Vagina (tissue), 2 donors: ENCODE measurements around the gene MIOS. TPM values are rescaled to one million over a fixed set of nuclear protein-coding genes. Genes with fewer than 3 reads are reported as not detected.

Source experiments
- DNase-seq, 2 donors: peaks; one replicate each; pipeline ENCODE4 v3.0.0-alpha.2; 2017; ENCODE audit errors: extremely low spot score in 2 of 2
- H3K27ac ChIP-seq: fragments of 200-600 bp; sonication (generic); one replicate; pipeline ENCODE4 v1.5.1; 2019
- H3K27me3 ChIP-seq: fragments of 200-600 bp; sonication (generic); one replicate; pipeline ENCODE4 v1.5.1; 2019
- H3K36me3 ChIP-seq, 2 donors: fragments of 200-600 bp; sonication (generic); one replicate each; pipeline ENCODE4 v1.5.1; 2017 to 2019
- H3K4me1 ChIP-seq: fragments of 200-600 bp; sonication (generic); one replicate; pipeline ENCODE4 v1.5.1; 2019
- H3K4me3 ChIP-seq, 2 donors: fragments of 200-600 bp; sonication (generic); 1 replicate in 1 of 2; 2 replicates in 1 of 2; pipeline ENCODE4 v1.5.1; 2016 to 2019
- H3K9me3 ChIP-seq: fragments of 200-600 bp; sonication (generic); one replicate; pipeline ENCODE4 v1.5.1; 2019
- POLR2A ChIP-seq, 2 donors: fragments of 450-650 bp; IDR thresholded peaks; one replicate each; pipeline ENCODE4 v1.6.1; 2017; ENCODE audit warnings: antibody characterized with exemption in 2 of 2, mild to moderate bottlenecking in 2 of 2, moderate library complexity in 2 of 2
- POLR2AphosphoS5 ChIP-seq, 2 donors: sonication (generic); formaldehyde crosslinking; IDR thresholded peaks; one replicate each; pipeline ENCODE4 v1.9.0; 2017; ENCODE audit warnings: antibody characterized with exemption in 2 of 2, mild to moderate bottlenecking in 2 of 2, low read depth in 1 of 2; ENCODE audit not compliant: insufficient read depth in 1 of 2
- intact Hi-C: fragments of 100-400 bp; cut with DNase I; formaldehyde crosslinking; loops from one replicate; pipeline ENCODE4 v1.15.1; 2023
- total RNA-seq: library from RNA; depleted of rRNA; stranded (reverse); fragments of >200 nt; gene quantifications from one replicate; pipeline ENCODE4 v1.2.3, GENCODE V29; 2016
- TF ChIP-seq, protein P1 (sequence below), 3 experiments: fragments of 450-650 bp in 2 of 3; fragments of 200-600 bp in 1 of 3; sonication (generic) in 1 of 3; IDR thresholded peaks; one replicate each; pipeline ENCODE4 v1.5.1; 2017 to 2019; ENCODE audit warnings: antibody characterized with exemption in 3 of 3, mild to moderate bottlenecking in 2 of 3, moderate library complexity in 2 of 3

MIOS gene
- total RNA-seq, 1 donor from 2014 or later = 50.1 TPM

DNA sequence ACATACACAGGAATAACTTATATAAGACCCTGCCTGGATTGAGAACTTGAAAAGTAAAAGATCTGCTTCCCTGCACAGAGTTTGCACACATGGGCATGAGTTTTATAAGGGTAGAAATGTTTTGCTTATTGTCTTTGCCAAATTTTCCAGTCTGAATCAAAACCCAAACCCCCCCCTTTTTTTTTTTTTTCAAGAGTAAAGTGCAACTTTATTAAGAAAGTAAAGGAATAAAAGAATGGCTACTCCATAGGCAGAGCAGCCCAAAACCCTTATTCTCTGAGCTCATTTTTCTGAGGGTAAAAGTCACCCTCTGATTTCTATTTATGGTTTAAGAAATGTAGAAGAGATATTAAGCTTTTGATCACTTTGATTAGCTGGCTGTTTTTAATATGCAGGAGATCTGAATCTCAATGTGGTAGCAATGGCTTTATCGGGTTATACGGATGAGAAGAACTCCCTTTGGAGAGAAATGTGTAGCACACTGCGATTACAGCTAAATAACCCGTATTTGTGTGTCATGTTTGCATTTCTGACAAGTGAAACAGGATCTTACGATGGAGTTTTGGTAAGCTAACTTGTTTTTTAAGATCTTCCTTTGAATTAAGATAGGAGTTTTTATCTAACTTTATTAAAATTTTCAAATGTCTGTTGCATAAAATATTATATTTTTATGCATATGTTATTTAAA lies 18.7 kb downstream of the MIOS start:
- H3K4me1 ChIP-seq = no peaks in the 10 kb centered on the region
- no peak for DNase-seq
- H3K9me3 ChIP-seq = no peaks in the 10 kb centered on the region
- TF ChIP-seq POLR2A (IDR thresholded peaks at IDR 0.05) (no peak), POLR2AphosphoS5 (IDR thresholded peaks at IDR 0.05; ENCODE audit: insufficient read depth in 1 of 2, low read depth in 1 of 2) (no peak)
- TF ChIP-seq, protein P1, sequence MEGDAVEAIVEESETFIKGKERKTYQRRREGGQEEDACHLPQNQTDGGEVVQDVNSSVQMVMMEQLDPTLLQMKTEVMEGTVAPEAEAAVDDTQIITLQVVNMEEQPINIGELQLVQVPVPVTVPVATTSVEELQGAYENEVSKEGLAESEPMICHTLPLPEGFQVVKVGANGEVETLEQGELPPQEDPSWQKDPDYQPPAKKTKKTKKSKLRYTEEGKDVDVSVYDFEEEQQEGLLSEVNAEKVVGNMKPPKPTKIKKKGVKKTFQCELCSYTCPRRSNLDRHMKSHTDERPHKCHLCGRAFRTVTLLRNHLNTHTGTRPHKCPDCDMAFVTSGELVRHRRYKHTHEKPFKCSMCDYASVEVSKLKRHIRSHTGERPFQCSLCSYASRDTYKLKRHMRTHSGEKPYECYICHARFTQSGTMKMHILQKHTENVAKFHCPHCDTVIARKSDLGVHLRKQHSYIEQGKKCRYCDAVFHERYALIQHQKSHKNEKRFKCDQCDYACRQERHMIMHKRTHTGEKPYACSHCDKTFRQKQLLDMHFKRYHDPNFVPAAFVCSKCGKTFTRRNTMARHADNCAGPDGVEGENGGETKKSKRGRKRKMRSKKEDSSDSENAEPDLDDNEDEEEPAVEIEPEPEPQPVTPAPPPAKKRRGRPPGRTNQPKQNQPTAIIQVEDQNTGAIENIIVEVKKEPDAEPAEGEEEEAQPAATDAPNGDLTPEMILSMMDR (IDR thresholded peaks at IDR 0.05) = no peak
- H3K27ac ChIP-seq = no peak overlapping the region
- no peaks in the 10 kb centered on the region for H3K27me3 ChIP-seq
- H3K4me3 ChIP-seq = no peak overlapping the region
- intact Hi-C loops = no loop called here
- H3K36me3 ChIP-seq = peaks cover 0 to 4% of the 10 kb centered on the region in 2 donors

DNA sequence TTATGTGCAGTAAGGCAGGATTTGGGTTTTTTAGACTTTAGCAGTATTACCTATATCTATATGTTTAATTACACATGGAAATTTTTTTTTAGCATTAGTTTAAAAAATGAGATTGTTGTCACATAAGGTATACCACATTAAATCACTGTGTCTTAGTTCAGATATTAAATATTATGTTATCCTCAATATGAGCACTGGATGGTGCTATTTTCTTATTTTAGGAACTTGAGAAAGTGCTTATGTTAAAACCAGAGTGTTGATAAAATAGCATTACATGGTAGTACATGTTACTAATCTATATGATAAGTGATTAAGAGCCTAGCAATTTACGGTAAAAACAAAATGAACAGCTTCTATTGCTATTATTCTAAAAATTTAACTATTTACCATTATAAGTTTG lies 28.8 kb downstream of the MIOS start:
- Histone ChIP-seq H3K27ac (no peak overlapping the region), H3K9me3 (no peaks in the 10 kb centered on the region), H3K4me1 (no peaks in the 10 kb centered on the region), H3K4me3 (no peak overlapping the region), H3K27me3 (no peaks in the 10 kb centered on the region), H3K36me3 (peaks cover 0 to 23% of the 10 kb centered on the region in 2 donors)
- intact Hi-C loops = no loop called here
- DNase-seq = no peak
- no peak for TF ChIP-seq POLR2AphosphoS5 (IDR thresholded peaks at IDR 0.05; ENCODE audit: insufficient read depth in 1 of 2, low read depth in 1 of 2)
- TF ChIP-seq, protein P1 (IDR thresholded peaks at IDR 0.05) = peak in 1 of 3 experiments; percentile 31
- no peak for TF ChIP-seq POLR2A (IDR thresholded peaks at IDR 0.05)

DNA sequence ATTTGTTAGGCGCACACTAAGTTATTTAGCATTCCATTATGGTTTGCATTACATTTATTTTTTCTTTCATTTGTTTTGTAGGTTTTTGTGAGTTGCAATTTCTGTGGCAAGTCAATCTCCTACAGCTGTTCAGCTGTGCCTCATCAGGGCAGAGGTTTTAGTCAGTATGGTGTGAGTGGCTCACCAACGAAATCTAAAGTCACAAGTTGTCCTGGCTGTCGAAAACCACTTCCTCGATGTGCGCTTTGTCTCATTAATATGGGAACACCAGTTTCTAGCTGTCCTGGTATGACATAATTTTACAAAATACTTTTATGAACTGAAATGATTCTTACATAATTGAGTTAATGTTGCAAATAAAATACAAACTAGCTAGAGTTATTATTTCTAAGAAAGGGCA lies 29.5 kb downstream of the MIOS start:
- no peaks in the 10 kb centered on the region for H3K27me3 ChIP-seq
- no peak for DNase-seq
- no peaks in the 10 kb centered on the region for H3K4me1 ChIP-seq
- H3K36me3 ChIP-seq = peaks cover 0 to 23% of the 10 kb centered on the region in 2 donors
- no peak for TF ChIP-seq POLR2AphosphoS5 (IDR thresholded peaks at IDR 0.05; ENCODE audit: insufficient read depth in 1 of 2, low read depth in 1 of 2)
- TF ChIP-seq POLR2A (IDR thresholded peaks at IDR 0.05) = no peak
- TF ChIP-seq, protein P1 (IDR thresholded peaks at IDR 0.05) = no peak
- H3K4me3 ChIP-seq = no peak overlapping the region
- no peaks in the 10 kb centered on the region for H3K9me3 ChIP-seq
- no peak overlapping the region for H3K27ac ChIP-seq
- intact Hi-C loops = no loop called here

DNA sequence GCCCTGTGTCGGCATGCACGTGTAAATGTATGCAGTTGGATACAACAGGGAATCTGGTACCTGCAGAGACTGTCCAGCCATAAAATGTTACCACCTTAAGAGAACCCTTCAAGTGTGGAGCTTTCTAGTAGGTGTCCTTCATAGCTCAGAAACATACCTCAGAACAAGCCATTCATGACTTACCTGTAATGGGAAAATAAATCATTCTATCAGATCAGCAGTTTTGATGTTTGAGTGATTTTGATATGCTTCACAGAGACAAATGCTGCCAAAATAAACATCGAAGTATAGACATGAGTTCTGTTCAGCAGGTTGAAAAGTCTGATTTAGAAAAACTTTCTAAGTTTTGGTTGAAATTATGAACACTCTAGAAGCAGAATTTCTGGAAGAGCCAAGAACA lies 40.3 kb downstream of the MIOS start:
- Histone ChIP-seq H3K36me3 (peaks cover 0 to 9% of the 10 kb centered on the region in 2 donors), H3K27ac (no peak overlapping the region), H3K4me1 (no peaks in the 10 kb centered on the region), H3K9me3 (no peaks in the 10 kb centered on the region), H3K27me3 (no peaks in the 10 kb centered on the region), H3K4me3 (no peak overlapping the region)
- no peak for DNase-seq
- TF ChIP-seq POLR2AphosphoS5 (IDR thresholded peaks at IDR 0.05; ENCODE audit: insufficient read depth in 1 of 2, low read depth in 1 of 2) = no peak
- no peak for TF ChIP-seq POLR2A (IDR thresholded peaks at IDR 0.05)
- TF ChIP-seq, protein P1 (IDR thresholded peaks at IDR 0.05) = no peak
- intact Hi-C loops = no loop called here

DNA sequence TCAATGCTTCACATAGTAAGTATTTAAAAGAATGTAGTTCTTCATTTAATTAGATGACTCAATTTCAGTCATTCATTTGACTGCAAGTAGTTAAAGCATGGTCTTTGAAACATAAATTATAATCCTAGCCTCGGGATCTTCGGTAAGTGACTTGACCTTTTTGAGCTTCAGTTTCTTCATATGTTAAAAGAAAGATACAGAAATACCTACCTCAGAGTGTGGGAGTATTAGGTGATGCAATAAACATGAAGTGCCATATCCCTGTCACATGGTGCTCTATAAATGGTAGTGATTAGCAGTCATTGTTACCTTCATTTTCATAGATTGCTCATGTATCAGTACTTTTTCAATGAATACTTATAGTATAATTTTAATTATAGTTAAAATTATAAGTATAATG lies 42.6 kb downstream of the MIOS start:
- intact Hi-C loops = no loop called here
- Histone ChIP-seq H3K9me3 (no peaks in the 10 kb centered on the region), H3K27me3 (no peaks in the 10 kb centered on the region), H3K4me3 (no peak overlapping the region), H3K27ac (no peak overlapping the region), H3K36me3 (peaks cover 0 to 9% of the 10 kb centered on the region in 2 donors), H3K4me1 (no peaks in the 10 kb centered on the region)
- TF ChIP-seq POLR2AphosphoS5 (IDR thresholded peaks at IDR 0.05; ENCODE audit: insufficient read depth in 1 of 2, low read depth in 1 of 2) (no peak), POLR2A (IDR thresholded peaks at IDR 0.05) (no peak)
- TF ChIP-seq, protein P1 (IDR thresholded peaks at IDR 0.05) = no peak
- DNase-seq = no peak
